Effector memory CD8-positive, alpha-beta T cell (primary cell): Measurements from ENCODE around the gene CCNA2.

Experiments used
- ATAC-seq: fragments of 150-1000 bp; cut with Tn5 transposase; replicated peaks from 2 replicates; pipeline ENCODE4 v1.10.0; 2021; ENCODE audit warnings: mild to moderate bottlenecking, moderate library complexity
- DNase-seq, 3 experiments: peaks; one replicate each; pipeline ENCODE4 v3.0.0; 2021
- H3K27ac Mint-ChIP-seq, 2 donors: one replicate each; pipeline ENCODE4 v1.8.0; 2022; ENCODE audit warnings: mild to moderate bottlenecking in 2 of 2, mixed read lengths in 2 of 2, moderate library complexity in 2 of 2
- H3K27me3 Mint-ChIP-seq, 2 donors: one replicate each; pipeline ENCODE4 v1.8.0; 2022; ENCODE audit warnings: mixed read lengths in 2 of 2
- H3K36me3 Mint-ChIP-seq: one replicate; pipeline ENCODE4 v1.8.0; 2022; ENCODE audit warnings: mild to moderate bottlenecking, moderate library complexity, mixed read lengths; ENCODE audit not compliant: insufficient read depth
- H3K4me1 Mint-ChIP-seq, 2 donors: one replicate each; pipeline ENCODE4 v1.8.0; 2022; ENCODE audit warnings: low read depth in 2 of 2, mixed read lengths in 2 of 2
- H3K4me3 Mint-ChIP-seq, 2 donors: one replicate each; pipeline ENCODE4 v1.8.0; 2022; ENCODE audit warnings: mild to moderate bottlenecking in 2 of 2, mixed read lengths in 2 of 2, moderate library complexity in 2 of 2
- H3K9me3 Mint-ChIP-seq, 2 donors: one replicate each; pipeline ENCODE4 v1.8.0; 2022; ENCODE audit warnings: mixed read lengths in 2 of 2
- total RNA-seq, 9 experiments: gene quantifications; one replicate each; lab custom pipeline; 2026; lab: John Stamatoyannopoulos, UW

Gene CCNA2
- 0.68 to 13.4 (median 1.6) reads per million in 9 experiments for total RNA-seq

- Mint-ChIP-seq H3K9me3 (no peaks in the 10 kb centered on the region), H3K4me3 (peak within 1 kb of the TSS; percentile 90 to 93), H3K27ac (peak within 1 kb of the TSS; percentile 79 to 85), H3K4me1 (peaks cover 14 to 15% of the 10 kb centered on the region in 2 donors), H3K36me3 (peaks cover 16% of the 10 kb centered on the region), H3K27me3 (no peaks in the 10 kb centered on the region)
- peak; percentile 98 for ATAC-seq
- peak; percentile 96 to 98 (median 96) for DNase-seq
Observed at GRCh38 chr4:121823505-121824170, at the start of gene CCNA2. Gene CCNA2, minus strand, starts transcription at chr4:121823883. Its CDS starts 255 bp downstream, at chr4:121823628.

- Mint-ChIP-seq H3K9me3 (no peaks in the 10 kb centered on the region), H3K4me1 (peaks cover 11 to 17% of the 10 kb centered on the region in 2 donors), H3K36me3 (peaks cover 20% of the 10 kb centered on the region), H3K27me3 (peaks cover 22 to 23% of the 10 kb centered on the region in 2 donors), H3K4me3 (peak within 1 kb of the TSS; percentile 94 to 98), H3K27ac (peak within 1 kb of the TSS; percentile 94 to 96)
- ATAC-seq (peak; percentile 96), DNase-seq (peak; percentile 90 to 95 (median 94))
Observed at GRCh38 chr4:121869841-121870822, 46.4 kb upstream of the CCNA2 start, which contains the start of gene BBS7. Gene BBS7, minus strand, starts transcription at chr4:121870474. Its CDS starts 161 bp downstream, at chr4:121870313.

DNA sequence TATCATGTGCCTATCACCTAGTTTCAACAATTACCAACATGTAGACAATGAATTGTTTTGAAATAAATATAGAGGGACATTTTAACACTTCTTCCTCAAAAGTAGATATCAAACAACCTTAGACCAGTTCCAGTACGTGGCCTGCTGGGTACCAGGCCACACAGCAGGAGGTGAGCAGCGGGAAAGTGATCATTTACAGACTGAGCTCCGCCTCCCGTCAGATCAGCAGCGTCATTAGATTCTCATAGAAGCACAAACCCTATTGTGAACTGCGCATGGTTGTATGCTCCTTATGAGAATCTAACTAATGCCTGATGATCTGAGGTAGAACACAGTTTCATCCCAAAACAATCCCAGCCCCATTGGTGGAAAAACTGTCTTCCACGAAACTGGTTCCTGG lies 40.1 kb upstream of the CCNA2 start:
- DNase-seq: no peak
- H3K9me3 Mint-ChIP-seq: no peaks in the 10 kb centered on the region
- no peak overlapping the region for H3K27ac Mint-ChIP-seq
- peaks cover 27% of the 10 kb centered on the region for H3K36me3 Mint-ChIP-seq
- ATAC-seq: no peak
- H3K4me1 Mint-ChIP-seq: peaks cover 2 to 4% of the 10 kb centered on the region in 2 donors
- H3K4me3 Mint-ChIP-seq: no peak overlapping the region
- H3K27me3 Mint-ChIP-seq: no peaks in the 10 kb centered on the region

DNA sequence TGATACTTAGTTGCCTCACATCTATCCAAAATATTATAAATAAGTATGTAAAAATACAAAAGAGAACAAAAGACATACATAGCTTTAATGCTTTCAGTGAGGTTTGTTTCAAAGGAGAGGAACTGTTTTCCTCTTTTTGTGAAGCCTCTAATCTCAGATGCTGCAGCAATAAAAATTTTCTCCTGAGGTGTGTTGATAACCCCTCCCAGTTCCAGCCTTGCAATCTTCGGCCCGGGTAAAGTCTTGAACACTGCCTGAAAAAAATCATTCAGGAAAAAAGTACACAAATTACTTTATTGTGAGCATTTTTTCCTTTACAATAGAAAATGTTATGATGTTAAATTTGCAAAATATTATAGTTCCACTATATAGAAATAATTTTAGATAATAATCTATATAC lies 37.7 kb upstream of the CCNA2 start:
- no peaks in the 10 kb centered on the region for H3K9me3 Mint-ChIP-seq
- peaks cover 0 to 4% of the 10 kb centered on the region in 2 donors for H3K4me1 Mint-ChIP-seq
- H3K27me3 Mint-ChIP-seq: no peaks in the 10 kb centered on the region
- H3K4me3 Mint-ChIP-seq: no peak overlapping the region
- peaks cover 24% of the 10 kb centered on the region for H3K36me3 Mint-ChIP-seq
- no peak for DNase-seq
- H3K27ac Mint-ChIP-seq: no peak overlapping the region
- no peak for ATAC-seq

GRCh38 chr4:121860121-121860520 lies 36.4 kb upstream of the CCNA2 start:
- Mint-ChIP-seq H3K36me3 (peaks cover 19% of the 10 kb centered on the region), H3K4me1 (peaks cover 0 to 2% of the 10 kb centered on the region in 2 donors), H3K9me3 (no peaks in the 10 kb centered on the region), H3K4me3 (no peak overlapping the region), H3K27ac (peak overlapping the region in 1 of 2 donors; percentile 46), H3K27me3 (no peaks in the 10 kb centered on the region)
- no peak for ATAC-seq
- no peak for DNase-seq

DNA sequence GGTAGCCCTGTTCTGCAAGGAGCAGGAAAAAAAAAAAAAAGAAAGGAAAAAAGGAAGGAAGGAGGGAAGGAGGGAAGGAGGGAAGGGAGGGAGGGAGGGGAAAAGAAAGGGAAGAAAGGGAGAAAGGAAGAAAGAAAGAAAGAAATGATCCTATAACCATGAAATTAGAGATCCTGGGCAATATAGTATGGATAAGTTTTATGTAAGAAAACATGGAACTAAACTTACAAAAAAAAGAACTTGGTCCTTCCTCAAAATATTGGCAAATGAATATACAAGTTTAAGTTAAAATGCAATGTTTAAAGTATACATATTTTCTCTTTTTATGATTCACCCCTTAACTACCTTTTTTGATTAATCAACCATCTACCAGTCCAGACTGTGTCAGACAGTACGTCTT lies 27.7 kb upstream of the CCNA2 start:
- Mint-ChIP-seq H3K9me3 (no peaks in the 10 kb centered on the region), H3K4me3 (no peak overlapping the region), H3K27me3 (no peaks in the 10 kb centered on the region), H3K4me1 (no peaks in the 10 kb centered on the region), H3K36me3 (peaks cover 25% of the 10 kb centered on the region), H3K27ac (no peak overlapping the region)
- ATAC-seq (no peak), DNase-seq (no peak)

GRCh38 chr4:121846662-121847061 lies 23.0 kb upstream of the CCNA2 start:
- Mint-ChIP-seq H3K9me3 (no peaks in the 10 kb centered on the region), H3K36me3 (peaks cover 33% of the 10 kb centered on the region), H3K4me1 (no peaks in the 10 kb centered on the region), H3K27me3 (no peaks in the 10 kb centered on the region), H3K4me3 (no peak overlapping the region), H3K27ac (no peak overlapping the region)
- ATAC-seq: no peak
- no peak for DNase-seq

DNA sequence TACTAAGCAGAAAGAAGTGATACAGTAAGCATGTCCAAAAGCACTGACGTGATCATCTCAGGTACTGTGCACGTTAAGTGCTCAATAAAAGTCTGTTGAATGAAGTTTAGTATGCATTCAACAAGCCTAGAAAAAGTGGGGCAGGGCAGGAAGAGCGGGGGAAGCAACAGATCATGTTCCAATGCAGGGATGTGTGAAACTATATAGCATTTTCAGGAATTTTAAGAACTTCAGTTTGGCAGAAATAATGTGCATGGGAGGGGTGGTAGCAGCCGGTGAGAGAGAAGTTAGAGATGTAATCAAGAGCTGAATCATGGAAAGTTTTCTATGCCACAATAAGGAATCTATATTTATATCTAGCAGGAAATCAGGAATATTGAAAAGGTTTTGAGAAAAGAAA lies 19.2 kb upstream of the CCNA2 start:
- peaks cover 30% of the 10 kb centered on the region for H3K36me3 Mint-ChIP-seq
- H3K4me1 Mint-ChIP-seq: no peaks in the 10 kb centered on the region
- no peak overlapping the region for H3K4me3 Mint-ChIP-seq
- no peaks in the 10 kb centered on the region for H3K9me3 Mint-ChIP-seq
- DNase-seq (no peak), ATAC-seq (no peak)
- H3K27me3 Mint-ChIP-seq: no peaks in the 10 kb centered on the region
- no peak overlapping the region for H3K27ac Mint-ChIP-seq

GRCh38 chr4:121838136-121838535 lies 14.5 kb upstream of the CCNA2 start:
- peaks cover 25% of the 10 kb centered on the region for H3K36me3 Mint-ChIP-seq
- no peaks in the 10 kb centered on the region for H3K4me1 Mint-ChIP-seq
- no peaks in the 10 kb centered on the region for H3K27me3 Mint-ChIP-seq
- H3K27ac Mint-ChIP-seq: no peak overlapping the region
- H3K9me3 Mint-ChIP-seq: no peaks in the 10 kb centered on the region
- ATAC-seq (no peak), DNase-seq (no peak)
- H3K4me3 Mint-ChIP-seq: no peak overlapping the region

DNA sequence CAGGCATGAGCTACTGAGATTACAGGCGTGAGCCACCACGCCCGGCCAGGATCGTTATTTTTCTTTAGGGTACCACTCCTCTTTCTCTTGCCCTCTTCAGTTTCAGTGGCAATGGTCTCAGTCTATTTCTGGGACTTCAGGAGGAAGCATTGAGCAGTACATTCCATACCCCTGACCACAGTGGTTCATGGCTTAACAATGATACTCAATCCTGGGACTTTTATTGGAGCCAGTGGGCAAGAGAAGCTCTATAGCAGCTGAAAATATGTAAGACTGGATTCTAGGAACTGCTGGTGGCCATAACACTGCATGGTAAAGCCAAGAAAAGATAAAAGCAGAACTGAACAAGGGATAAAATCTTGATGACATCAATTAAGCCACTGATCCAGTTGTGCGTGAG lies 5.8 kb upstream of the CCNA2 start:
- ATAC-seq: no peak
- Mint-ChIP-seq H3K27ac (no peak overlapping the region), H3K4me3 (no peak overlapping the region), H3K4me1 (no peaks in the 10 kb centered on the region), H3K9me3 (no peaks in the 10 kb centered on the region), H3K27me3 (no peaks in the 10 kb centered on the region), H3K36me3 (peaks cover 12% of the 10 kb centered on the region)
- no peak for DNase-seq

GRCh38 chr4:121827853-121828252 lies 4.2 kb upstream of the CCNA2 start:
- ATAC-seq: no peak

GRCh38 chr4:121824950-121825349 lies 1.3 kb upstream of the CCNA2 start:
- peak overlapping the region in 1 of 2 donors; percentile 13 for H3K4me3 Mint-ChIP-seq
- no peaks in the 10 kb centered on the region for H3K9me3 Mint-ChIP-seq
- ATAC-seq (no peak), DNase-seq (no peak)
- no peak overlapping the region for H3K27ac Mint-ChIP-seq
- no peaks in the 10 kb centered on the region for H3K27me3 Mint-ChIP-seq
- H3K4me1 Mint-ChIP-seq: peaks cover 14 to 15% of the 10 kb centered on the region in 2 donors
- H3K36me3 Mint-ChIP-seq: peaks cover 16% of the 10 kb centered on the region

More at GRCh38 chr4:121827853-121828252, 4.2 kb upstream of the CCNA2 start:
- Mint-ChIP-seq H3K9me3 (no peaks in the 10 kb centered on the region), H3K4me3 (no peak overlapping the region), H3K27me3 (no peaks in the 10 kb centered on the region), H3K36me3 (peaks cover 23% of the 10 kb centered on the region), H3K27ac (no peak overlapping the region), H3K4me1 (peaks cover 9 to 10% of the 10 kb centered on the region in 2 donors)
- no peak for DNase-seq

GRCh38 chr4:121824171-121824527 lies 466 bp upstream of the CCNA2 start:
- DNase-seq (no peak), ATAC-seq (no peak)
- H3K27ac Mint-ChIP-seq: peak overlapping the region; percentile 79 to 85
- H3K9me3 Mint-ChIP-seq: no peaks in the 10 kb centered on the region
- H3K27me3 Mint-ChIP-seq: no peaks in the 10 kb centered on the region
- peaks cover 16% of the 10 kb centered on the region for H3K36me3 Mint-ChIP-seq
- H3K4me3 Mint-ChIP-seq: peak overlapping the region; percentile 90 to 93
- peaks cover 14 to 15% of the 10 kb centered on the region in 2 donors for H3K4me1 Mint-ChIP-seq
